ENCODE measurements around the gene RPL34.

DNA sequence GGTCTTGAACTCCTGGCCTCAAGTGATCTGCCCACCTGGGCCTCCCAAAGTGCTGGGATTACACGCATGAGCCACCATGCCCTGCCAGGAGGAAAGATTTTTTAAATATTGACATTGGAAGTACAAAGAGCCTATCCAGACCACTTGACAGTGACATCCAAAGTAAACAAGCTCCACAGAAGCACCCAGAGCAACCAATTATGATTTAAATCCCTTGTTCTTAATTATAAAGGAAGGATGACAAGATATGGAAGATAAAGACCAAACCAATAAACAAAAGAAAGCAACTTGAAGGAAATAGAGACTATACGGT is 27.7 kb upstream of the RPL34 start:
- TF ChIP-seq, protein P1, sequence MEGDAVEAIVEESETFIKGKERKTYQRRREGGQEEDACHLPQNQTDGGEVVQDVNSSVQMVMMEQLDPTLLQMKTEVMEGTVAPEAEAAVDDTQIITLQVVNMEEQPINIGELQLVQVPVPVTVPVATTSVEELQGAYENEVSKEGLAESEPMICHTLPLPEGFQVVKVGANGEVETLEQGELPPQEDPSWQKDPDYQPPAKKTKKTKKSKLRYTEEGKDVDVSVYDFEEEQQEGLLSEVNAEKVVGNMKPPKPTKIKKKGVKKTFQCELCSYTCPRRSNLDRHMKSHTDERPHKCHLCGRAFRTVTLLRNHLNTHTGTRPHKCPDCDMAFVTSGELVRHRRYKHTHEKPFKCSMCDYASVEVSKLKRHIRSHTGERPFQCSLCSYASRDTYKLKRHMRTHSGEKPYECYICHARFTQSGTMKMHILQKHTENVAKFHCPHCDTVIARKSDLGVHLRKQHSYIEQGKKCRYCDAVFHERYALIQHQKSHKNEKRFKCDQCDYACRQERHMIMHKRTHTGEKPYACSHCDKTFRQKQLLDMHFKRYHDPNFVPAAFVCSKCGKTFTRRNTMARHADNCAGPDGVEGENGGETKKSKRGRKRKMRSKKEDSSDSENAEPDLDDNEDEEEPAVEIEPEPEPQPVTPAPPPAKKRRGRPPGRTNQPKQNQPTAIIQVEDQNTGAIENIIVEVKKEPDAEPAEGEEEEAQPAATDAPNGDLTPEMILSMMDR (IDR thresholded peaks at IDR 0.05) = no peak
- TF ChIP-seq TCF7L2 (IDR thresholded peaks at IDR 0.05; ENCODE audit: low read depth, low read length) = no peak

Data from Panc1 (cell line).